DOHH2 (cell line): Measurements from ENCODE around the gene PHKG1.

Experiments
- CTCF ChIP-seq: fragments of 200-600 bp; sonication (generic); IDR thresholded peaks from one replicate; pipeline ENCODE4 v1.5.1; 2014; ENCODE audit warnings: antibody characterized with exemption, mild to moderate bottlenecking, low read depth, low read length; ENCODE audit not compliant: poor library complexity, severe bottlenecking
- EZH2phosphoT487 ChIP-seq: fragments of 200-600 bp; sonication (generic); IDR thresholded peaks from 2 replicates; pipeline ENCODE4 v1.6.1; 2017; ENCODE audit warnings: borderline replicate concordance, mild to moderate bottlenecking, antibody characterized with exemption, low read length, moderate library complexity, mixed read lengths

- TF ChIP-seq CTCF, result no peak
- no peak for TF ChIP-seq EZH2phosphoT487
These were observed 41.2 kb downstream of the PHKG1 start, which contains the start of the genes CCT6A and PSPH for GRCh38 chr7:56051339-56052191.
